ENCODE measurements around the gene ATP9A.

DNA sequence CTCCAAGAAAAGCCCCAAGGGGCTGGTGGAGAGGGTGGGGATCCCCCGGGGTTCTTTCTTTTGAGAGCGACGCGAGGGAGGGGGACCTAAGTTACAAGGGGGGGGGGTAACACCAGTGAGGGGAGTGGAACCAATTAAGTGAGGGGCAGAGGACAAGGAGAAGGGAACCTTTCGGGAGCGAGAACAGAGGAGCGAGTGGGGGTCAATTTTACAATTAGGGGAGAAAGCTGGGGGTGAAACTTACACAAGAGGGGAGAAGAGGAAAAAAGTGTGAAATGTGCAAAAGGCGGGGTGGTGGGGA lies 33.6 kb upstream of the ATP9A start:
- TF ChIP-seq, protein P1, sequence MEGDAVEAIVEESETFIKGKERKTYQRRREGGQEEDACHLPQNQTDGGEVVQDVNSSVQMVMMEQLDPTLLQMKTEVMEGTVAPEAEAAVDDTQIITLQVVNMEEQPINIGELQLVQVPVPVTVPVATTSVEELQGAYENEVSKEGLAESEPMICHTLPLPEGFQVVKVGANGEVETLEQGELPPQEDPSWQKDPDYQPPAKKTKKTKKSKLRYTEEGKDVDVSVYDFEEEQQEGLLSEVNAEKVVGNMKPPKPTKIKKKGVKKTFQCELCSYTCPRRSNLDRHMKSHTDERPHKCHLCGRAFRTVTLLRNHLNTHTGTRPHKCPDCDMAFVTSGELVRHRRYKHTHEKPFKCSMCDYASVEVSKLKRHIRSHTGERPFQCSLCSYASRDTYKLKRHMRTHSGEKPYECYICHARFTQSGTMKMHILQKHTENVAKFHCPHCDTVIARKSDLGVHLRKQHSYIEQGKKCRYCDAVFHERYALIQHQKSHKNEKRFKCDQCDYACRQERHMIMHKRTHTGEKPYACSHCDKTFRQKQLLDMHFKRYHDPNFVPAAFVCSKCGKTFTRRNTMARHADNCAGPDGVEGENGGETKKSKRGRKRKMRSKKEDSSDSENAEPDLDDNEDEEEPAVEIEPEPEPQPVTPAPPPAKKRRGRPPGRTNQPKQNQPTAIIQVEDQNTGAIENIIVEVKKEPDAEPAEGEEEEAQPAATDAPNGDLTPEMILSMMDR (IDR thresholded peaks at IDR 0.05; ENCODE audit: extremely low read depth in 1 of 2, insufficient read depth in 1 of 2, low read depth in 1 of 2, low read length in 2 of 2): no peak
- TF ChIP-seq POLR2A (IDR thresholded peaks at IDR 0.05; ENCODE audit: low read depth, low read length): no peak
- no peak for TF ChIP-seq EZH2 (IDR thresholded peaks at IDR 0.05; ENCODE audit: borderline replicate concordance, low read depth, low read length, severe bottlenecking)
- no peak for TF ChIP-seq MYC (IDR thresholded peaks at IDR 0.05; ENCODE audit: low read depth, low read length)
- TF ChIP-seq MAX (IDR thresholded peaks at IDR 0.05; ENCODE audit: insufficient read depth, insufficient read length): no peak
